ENCODE results near the gene CD47.

- TF ChIP-seq, protein P1, sequence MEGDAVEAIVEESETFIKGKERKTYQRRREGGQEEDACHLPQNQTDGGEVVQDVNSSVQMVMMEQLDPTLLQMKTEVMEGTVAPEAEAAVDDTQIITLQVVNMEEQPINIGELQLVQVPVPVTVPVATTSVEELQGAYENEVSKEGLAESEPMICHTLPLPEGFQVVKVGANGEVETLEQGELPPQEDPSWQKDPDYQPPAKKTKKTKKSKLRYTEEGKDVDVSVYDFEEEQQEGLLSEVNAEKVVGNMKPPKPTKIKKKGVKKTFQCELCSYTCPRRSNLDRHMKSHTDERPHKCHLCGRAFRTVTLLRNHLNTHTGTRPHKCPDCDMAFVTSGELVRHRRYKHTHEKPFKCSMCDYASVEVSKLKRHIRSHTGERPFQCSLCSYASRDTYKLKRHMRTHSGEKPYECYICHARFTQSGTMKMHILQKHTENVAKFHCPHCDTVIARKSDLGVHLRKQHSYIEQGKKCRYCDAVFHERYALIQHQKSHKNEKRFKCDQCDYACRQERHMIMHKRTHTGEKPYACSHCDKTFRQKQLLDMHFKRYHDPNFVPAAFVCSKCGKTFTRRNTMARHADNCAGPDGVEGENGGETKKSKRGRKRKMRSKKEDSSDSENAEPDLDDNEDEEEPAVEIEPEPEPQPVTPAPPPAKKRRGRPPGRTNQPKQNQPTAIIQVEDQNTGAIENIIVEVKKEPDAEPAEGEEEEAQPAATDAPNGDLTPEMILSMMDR (IDR thresholded peaks at IDR 0.05), result no peak
- TF ChIP-seq FOXJ3 (CRISPR knock-in tag; IDR thresholded peaks at IDR 0.05; ENCODE audit: borderline replicate concordance), result no peak
- TF ChIP-seq ZBTB21 (CRISPR knock-in tag; IDR thresholded peaks at IDR 0.05; ENCODE audit: borderline replicate concordance), result no peak
- TF ChIP-seq USF1 (CRISPR knock-in tag; IDR thresholded peaks at IDR 0.05), result no peak
These were observed 66.5 kb downstream of the CD47 start for GRCh38 chr3:108024146-108024850.
